ENCODE measurements around the gene CREB5.
"Not testable (repeated sequence)": the region's sequence is repeated elsewhere in the genome, so short reads cannot be mapped to it uniquely, and the experiment has no call there.

The CREB5 gene

DNA sequence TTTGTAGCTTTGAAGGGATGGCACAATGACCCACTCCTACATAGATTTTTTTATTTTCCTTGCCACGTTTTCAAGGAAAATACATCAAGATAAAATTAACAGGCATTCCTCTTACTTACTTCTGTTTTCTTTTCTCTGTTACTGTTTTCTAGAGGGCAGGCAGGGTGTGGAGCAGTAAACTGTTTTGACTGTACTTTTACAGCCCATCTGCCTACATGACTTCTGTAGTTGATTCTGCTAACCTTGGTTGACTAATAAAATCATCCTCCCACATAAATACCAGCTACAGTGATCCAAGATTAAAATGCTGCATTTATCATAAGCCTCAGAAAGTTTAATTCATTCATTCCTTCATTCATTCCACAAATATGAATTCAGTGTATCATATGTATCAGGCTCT lies 387.3 kb downstream of the CREB5 start:
- DNase-seq: no peak

DNA sequence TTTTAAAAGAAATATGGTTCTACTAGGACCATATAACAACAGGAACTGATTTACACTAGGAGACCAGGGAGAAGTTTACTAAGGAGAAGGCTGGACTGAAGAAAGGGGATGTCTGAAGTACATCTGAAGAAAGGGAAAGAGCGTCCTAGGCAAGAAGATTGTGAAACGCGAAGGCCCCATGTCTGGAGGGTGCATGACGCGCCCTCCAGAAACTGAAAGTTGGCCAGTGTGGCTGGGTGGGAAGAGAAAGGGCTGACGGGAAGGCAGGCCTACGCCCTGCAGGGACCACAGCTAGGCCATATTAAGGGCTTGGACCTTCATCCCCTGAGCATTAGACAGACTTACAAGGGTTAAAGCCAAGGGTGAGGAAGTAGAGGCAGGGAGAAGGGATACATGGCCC lies 387.8 kb downstream of the CREB5 start:
- no peak for DNase-seq

DNA sequence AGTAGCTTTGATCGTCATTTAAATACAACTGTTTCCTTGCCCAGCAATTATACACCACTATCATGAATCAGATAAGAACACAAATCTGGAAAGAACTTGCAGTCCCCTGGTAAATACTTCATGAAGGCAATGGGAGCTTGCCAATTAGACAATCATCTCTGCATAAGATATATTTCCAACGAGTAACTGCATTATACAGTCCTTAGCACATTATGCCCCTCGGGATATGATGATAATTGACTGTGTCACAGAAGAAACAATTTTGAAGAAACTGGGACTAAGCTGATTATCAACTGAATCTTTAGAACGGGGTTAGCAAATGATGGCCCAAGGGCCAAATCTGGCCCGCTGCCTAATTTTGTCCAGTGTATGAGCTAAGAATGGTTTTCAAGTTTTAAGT lies 390.1 kb downstream of the CREB5 start:
- no peak for DNase-seq

DNA sequence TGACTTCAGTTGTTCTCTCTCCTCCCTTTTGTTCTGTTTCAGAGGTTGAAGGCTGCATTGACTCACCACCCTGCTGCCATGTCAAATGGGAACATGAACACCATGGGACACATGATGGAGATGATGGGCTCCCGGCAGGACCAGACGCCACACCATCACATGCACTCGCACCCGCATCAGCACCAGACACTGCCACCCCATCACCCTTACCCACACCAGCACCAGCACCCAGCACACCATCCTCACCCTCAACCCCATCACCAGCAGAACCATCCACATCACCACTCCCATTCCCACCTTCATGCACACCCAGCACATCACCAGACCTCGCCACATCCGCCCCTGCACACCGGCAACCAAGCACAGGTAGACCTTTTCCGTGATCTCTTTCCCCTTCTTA lies 391.8 kb downstream of the CREB5 start:
- DNase-seq: no peak

DNA sequence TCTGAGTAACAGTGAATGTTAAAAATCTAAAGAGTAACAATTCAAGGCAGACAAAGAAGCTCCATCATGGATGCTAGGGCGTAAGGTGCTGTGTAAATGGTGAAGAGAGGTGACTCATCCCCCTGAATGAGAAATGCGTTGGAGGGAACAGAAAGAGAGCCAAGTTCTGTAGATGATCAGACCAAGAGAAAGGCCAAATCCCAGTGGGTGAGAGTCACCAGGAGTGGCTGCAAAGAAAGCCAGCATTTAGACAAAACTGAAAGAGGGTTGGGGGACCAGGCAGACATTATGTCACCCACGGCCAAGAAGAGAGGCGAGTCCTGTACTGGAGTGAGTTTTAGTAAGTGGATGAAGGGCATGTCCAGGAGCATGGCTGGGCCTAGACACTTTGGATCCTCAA lies 392.7 kb downstream of the CREB5 start:
- no peak for DNase-seq

DNA sequence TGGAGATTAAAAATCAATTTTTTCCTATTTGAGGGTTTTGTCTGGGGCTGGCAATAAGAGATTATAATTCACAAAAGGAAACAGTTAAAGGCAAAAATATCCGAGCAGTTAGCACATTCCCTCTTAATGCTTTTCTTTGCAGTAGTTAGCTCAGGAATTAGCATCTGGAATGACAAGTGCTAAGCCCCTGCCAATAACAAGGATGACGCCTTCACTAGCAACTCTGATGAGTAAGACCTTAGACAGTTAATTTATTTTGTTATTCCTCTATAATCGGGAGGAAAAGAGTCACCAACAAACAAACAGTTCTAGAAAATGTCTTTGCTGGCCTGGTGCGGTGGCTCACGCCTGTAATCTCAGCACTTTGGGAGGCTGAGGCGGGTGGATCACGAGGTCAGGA lies 394.5 kb downstream of the CREB5 start:
- no peak for DNase-seq

DNA sequence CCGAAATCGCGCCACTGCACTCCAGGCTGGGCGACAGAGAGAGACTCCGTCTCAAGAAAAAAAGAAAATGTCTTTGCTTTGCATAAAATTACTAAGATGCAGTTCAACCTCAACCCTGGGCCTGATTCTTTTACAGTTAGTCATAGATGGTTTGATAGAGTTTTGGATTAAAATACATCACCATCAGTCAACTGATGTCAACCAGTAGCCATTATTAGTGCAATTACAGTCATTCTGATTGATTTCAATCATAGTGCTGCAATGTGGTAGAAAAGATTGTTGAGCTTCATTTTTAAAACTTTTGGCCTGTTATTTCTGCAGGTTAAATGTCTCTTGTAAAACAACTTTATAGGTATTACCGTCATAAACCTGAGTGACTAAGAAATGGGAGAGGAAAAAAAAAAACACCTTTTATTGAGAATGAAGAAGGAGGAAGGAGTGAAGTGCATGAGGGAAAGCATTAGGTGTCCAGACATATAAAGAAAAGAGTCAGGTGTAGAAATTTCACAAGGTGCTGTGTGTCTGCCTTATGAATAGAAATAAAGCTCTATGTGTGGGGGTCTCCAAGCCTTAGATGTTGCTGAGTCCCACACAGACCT lies 395.2 kb downstream of the CREB5 start:
- DNase-seq: no peak

DNA sequence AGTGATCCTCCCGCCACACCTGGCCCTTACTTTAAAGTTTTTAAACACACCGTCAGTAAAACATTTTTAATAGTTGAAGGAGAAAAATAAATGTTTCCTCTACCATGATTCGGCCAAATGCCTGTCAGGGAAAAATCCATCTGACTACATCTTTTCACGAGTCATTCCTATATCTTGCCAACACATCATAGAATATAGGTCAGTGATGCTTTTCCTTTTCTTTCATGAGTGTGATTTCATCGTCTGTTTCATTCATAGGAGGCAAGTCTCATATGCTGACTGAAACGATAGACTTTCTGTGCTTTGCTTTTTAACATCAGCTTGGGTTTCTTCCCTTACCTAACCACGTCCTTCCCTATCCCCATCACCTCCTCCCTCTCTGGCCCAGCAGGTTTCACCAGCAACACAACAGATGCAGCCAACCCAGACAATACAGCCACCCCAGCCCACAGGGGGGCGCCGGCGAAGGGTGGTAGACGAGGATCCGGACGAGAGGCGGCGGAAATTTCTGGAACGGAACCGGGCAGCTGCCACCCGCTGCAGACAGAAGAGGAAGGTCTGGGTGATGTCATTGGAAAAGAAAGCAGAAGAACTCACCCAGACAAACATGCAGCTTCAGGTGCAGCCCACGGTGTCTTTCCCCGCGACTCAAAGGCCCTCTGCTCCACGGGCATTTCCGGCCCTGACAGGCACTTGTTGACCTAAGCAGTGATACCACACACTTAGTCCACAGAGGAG lies 396.6 kb downstream of the CREB5 start:
- no peak for DNase-seq

DNA sequence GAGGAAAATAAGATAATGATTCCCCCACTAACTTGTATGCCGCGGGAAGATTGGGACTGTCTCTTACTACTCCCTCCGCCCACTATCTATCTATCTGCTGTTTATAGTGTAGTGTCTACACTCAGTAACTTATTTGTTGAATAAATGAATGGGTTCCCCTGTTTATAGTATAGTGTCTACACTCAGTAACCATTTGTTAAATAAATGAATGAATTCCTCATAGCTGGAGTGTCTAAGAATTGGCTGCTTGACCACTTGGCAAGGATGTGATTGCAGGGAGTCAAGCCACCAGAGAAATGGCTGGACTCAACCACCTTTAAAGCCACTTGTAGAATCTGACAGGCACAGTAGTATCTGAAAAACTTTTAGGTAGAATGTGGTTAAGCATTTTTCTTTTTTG lies 398.7 kb downstream of the CREB5 start:
- DNase-seq: no peak

DNA sequence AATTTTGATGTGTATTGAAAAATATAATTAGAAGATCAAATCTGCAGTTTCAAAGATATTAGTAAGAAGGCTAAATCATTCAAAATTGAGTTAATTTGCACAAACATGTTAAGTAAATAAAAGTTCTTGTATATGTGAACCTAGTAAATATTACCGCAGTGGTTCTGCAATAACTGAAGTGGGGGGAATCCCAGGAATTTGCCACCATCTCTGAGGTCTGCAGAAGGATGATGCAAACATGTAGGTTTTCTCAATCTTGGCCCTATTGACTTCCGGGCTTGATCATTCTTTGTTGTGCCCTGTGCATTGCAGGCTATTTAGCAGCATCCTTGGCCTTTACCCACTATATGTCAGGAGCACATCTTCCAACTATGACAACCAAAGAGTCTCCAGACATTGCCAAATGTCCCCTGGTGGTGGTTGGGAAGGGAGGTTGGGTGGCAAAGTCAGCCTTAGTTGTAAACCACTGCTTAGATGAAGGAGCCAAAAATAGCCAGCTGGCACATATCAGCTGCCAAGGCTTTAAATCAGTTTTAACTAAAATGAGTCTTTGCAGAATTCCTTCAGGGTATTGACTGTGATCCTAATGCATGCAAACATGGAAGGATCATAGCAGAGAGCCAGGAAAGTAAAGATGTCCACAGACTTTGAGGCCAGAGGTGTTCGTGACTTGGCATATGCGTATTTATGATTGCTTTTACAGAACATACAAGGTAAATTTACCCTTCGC lies 399.5 kb downstream of the CREB5 start:
- peak; percentile 40 for DNase-seq

DNA sequence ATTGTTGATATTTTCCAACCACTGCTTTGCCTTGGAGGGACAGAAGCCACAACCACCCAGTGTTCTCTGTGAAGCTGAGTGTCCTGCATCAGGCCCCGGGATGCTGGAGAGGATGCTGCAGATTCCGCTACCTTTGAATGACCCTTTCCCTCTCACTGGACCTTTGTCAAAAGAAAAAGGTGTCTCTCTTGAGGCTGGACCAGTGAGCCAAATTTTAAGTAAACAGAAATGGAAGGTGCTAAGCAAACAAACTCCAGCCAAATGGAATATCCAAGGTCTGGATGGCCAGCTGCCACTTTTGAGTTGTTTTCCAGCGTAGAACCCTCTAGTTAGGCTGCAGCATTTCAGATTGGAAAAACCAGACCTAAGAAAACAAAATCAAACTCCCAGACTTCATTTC lies 400.3 kb downstream of the CREB5 start:
- DNase-seq: no peak

DNA sequence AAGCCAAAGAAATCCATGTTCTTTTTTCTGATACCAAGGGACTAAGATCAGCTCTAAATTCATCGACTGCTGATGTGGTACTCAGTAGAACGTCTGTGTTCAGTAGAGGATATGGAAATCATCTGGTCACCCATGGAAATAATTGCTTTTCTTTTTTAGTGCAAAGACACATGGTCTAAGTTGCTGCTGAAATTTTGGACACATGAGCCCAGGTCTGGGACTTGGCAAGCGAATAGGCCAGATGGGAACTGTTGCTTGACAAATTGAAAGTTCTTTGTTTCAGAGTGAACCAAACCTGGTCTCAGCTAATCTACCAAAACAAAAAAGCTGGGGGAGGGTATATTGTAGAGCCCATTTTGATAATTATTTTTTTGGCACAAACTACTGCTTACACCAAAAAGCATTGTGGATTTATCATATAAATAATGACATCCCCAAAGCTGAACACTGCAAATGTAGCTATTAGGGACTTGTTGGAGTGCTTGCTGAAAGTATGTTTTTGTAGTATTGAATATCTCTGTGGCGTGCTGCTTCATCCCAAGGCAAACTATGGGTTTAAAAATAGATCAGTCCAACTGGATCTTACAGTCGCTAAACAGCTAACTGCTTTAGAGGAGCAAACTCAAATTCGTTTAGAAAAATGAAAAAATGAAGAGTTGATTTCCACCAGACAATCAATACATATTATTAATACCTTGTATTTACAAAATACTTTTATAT lies 401.1 kb downstream of the CREB5 start:
- DNase-seq: peak; percentile 71

DNA sequence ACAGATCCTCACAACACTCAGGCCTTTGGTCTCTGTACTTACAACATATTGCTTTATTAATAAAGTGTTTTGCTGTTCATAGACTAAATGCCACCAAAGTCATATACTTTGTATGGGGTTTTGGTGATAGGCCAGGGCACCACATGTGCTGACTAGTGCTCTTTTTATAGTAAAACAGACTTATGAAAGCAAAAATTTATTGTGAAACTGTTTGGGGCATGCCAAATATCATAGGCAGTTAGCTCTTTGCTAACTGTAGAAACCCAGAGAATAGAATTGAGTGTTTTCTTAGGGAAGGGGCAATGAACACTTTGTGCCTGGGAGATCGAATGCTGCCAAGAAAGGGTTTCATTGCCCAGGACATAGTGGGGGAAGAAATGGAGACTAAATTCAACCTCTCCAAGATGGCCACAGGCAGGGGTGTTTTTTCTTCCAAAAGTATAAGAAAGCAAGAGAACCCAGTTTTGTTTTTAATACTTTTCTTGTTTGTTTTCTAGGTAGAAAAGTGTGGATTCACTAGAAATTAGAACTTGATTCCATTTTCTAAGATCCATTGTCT lies 403.1 kb downstream of the CREB5 start:
- no peak for DNase-seq

DNA sequence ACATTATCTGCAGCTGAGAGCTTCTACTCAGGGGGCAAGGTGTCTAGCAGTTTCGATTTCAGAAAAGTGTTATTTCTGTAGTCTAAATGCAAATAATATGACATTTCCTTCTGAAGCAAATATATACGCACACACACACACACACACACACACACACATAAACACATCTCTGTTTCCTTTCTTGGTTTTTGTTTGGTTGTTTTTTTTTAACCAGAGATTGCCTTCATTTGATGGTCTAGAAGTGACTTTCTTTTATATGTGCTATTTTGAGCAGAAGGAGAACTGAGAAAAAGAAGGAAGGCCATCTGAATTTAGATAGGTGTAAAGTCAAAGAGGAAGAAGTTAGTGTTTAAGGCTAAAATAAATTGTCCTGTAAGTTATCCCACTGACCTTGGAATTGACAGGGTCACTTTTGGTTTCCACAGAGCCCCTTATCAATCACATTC lies 403.6 kb downstream of the CREB5 start:
- no peak for DNase-seq

DNA sequence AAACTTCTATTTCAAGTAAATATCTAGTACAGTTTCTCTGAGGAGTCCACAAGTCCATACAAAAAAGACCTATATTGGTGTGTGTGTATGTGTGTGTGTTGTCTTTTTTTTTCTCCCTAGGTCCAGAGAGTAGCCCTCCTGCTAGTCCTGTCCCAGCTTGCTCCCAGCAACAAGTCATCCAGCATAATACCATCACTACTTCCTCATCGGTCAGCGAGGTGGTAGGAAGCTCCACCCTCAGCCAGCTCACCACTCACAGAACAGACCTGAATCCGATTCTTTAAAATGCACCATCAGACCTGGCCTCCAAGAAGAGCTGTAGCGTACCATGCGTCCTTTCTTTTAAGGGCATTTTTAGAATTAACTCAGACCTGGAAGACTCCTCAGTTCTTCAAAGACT lies 406.7 kb downstream of the CREB5 start:
- no peak for DNase-seq

DNA sequence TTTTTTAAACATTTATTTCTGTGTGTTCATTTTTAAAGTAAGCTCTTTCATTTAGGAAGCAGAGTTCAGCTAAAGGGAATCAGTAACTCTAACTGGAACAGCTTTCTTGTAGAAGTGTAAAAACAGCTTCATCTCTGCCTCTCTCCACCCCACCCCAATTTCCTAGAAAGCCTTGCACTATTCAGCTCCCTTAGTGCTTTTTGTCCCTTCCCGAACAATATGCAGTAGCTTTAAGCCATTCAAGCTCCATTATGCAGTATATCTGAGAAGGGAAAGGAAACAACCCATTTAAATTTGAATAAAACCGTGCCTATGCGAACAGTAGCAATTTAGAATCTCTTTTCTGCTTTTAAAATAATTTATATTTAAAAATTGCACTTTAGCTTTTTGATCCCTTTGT lies 411.3 kb downstream of the CREB5 start:
- DNase-seq: no peak

DNA sequence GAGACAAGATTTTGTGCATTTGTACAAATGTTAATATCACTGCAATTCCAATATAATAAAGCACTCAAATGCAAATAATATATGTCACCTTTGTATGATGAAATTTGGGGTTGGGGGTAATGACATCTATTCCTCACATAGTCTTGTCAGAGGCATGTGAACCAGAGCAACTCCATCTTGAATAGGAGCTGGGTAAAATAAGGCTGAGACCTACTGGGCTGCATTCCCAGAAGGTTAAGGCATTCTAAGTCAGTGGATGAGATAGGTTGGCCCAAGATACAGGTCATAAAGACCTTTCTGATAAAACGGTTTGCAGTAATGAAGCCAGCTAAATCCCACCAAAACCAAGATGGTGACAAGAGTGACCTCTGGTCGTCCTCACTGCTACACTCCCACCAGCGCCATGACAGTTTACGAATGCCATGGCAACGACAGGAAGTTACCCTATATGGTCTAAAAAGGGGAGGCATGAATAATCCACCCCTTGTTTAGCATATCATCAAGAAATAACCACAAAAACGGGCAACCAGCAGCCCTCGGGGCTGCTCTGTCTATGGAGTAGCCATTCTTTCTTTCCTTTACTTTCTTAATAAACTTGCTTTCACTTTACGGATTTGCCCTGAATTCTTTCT lies 413.6 kb downstream of the CREB5 start:
- DNase-seq: not testable (repeated sequence)

DNA sequence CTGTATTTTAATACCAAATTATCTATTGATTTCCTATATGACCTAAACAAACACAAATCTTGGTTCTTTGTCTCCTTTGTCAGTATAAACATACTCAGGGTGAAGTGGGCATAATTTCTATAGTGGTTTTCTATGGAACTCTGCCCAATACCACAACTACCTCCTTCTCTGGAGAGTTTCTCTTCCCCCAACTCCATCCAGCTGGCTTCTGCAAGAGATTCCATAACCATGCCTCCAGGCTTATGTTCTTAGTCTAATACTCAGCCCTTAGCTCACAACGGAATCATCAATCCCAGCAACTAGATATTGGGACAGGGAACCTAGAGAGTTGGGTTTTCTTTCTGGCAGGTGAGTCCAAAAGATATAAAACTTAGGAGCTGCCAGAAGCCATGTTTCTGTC lies 418.5 kb downstream of the CREB5 start:
- DNase-seq: no peak

DNA sequence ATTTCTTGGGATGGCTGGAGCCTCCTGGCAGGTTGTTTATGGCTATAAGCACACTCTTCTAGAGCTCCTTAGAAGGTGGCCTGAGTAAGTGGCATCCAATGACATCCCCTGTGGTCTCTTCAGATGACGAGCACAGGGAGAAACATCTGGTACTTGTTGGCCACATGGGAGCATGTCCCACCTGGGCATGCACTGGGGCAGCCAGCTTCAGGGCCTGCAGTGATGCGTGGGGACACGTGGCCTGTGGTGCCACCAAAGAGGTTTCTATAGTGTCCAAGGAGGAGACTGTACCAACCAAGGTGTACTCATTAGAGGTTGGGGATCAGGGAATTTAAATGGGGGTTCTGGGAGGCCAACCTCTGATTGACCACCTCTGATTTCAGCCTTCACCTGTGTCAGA lies 420.4 kb downstream of the CREB5 start:
- no peak for DNase-seq

DNA sequence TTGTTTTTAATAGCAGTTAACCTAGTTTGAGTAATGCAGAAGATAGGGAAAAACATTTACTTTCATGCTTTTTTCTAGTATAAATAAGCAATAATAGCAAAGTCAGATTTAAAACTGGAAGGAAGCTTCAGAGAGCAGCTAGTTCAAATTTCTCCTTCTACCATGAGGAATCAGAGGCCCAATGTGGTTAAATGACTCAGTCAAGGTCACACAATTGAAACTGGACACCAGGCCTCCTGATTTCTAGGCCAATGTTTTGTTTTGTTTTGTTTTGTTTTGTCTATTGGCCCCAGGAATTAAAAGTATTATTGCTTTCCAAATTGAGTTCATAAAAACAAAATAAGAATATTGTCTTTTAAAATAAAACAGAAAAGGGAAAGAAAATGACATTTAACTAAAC lies 423.5 kb downstream of the CREB5 start:
- DNase-seq: no peak

DNA sequence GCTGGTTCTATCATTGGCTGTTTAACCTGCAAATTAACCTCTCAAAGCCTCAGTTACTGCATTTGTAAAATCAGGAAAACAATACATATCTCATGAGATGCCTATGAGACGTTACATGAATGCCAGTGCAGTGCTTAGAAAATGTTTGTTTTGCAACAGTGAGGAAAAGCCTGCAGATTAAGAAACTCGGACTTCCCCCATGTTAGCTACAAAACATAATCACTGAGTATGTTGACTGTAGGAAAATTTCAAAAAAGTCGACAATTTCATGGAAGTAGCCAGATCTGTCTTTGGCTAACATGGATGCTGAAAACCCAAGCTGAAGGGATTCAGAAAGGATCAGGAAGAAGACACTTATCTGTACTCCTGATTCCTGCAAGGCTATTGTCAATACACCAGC lies 424.4 kb downstream of the CREB5 start:
- no peak for DNase-seq

DNA sequence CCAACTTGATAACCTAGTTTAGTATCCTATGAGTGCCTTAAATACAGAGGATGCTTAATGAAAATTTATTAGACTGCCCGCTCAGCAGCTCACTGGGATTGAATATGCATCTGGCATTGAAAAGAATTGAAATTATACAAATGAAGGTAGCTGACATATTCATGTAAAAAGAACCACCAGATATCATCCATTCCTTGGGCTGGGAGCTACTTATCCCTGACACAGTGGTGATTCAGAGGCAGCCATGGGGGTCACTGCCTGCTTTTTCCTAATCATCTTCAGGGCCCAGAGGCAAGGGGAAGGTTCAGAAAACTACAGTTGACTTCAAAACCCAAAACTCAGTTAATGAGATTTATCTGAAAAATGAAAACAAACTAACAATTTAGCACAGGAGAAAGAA lies 424.9 kb downstream of the CREB5 start:
- no peak for DNase-seq

DNA sequence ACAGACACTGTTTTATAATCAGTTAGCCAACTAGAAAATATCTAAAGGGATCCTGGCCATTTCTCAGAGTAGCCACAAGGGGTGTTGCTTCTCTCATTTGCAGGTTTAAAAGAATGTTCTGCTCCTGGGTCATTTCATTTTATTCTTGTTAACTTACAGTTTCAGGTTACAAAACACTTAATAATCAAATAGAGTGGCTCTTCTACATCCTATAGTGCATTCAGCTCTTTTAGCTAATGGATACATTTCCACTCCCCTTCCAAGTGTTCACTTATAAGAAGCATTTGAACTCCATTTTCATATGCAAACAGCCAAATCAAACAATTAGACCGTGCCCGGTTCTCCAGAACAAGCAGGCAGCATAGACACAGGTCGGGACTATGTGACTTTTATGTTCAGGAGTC lies 428.3 kb downstream of the CREB5 start:
- DNase-seq: no peak
